GM19351 (cell line): ENCODE measurements around the gene ZNF785.

Source experiments
- ATAC-seq: cut with Tn5 transposase; IDR thresholded peaks from one replicate; pipeline ENCODE4 v1.9.1; 2021; ENCODE audit warnings: mild to moderate bottlenecking, moderate library complexity; ENCODE audit not compliant: unreplicated experiment

Gene ZNF785

DNA sequence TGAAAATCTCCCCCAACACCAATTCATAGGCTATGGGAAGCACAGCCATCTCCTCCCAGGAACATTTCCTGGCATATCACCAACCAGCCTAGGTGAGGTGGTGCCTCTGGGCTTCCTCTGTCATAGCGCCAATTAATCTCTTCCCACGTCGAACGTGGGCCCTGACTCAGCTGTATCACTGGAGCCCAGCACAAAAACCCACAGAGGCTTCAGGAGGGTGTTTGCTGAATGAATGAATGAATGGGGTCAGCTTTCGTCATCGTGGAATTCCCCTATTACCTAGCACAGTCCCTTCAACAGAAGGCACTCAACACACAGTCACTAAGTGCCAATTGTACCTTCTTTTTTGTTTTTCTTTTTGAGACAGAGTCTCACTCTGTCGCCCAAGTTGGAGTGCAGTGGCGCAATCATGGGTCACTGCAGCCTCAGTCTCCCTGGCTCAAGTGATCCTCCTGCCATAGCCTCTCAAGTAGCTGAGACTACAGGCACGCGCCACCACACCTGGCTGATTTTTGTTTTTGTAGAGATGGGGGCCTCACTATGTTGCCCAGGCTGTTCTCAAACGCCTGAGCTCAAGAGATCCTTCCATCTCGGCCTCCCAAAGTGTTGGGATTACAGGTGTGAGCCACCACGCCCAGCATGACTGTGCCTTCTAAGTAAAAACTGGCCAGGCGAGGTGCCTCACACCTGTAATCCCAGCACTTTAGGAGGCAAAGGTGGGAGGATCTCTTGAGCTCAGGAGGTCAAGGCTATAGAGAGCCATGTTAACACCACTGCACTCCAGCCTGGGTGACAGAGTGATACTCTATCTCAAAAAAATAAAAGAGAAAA lies 18.1 kb downstream of the ZNF785 start:
- no peak for ATAC-seq

DNA sequence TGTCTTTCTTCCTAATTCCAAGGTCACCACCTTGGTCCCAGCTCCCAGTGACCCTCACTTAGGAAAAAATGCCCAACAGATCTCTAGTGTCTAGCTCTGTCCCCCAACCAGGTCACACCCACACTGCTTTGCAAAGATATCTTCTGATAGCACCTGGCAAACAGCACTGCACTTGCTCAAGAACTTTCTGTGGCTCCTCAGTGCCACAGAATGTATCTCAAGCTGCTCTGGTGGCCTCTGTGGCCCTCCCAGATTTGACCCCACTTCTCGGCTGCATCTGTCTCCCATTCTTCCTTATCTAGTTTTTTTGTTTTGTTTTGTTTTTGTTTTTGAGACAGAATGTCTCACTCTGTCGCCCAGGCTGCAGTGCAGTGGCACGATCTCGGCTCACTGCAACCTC lies 19.0 kb downstream of the ZNF785 start:
- ATAC-seq = no peak

DNA sequence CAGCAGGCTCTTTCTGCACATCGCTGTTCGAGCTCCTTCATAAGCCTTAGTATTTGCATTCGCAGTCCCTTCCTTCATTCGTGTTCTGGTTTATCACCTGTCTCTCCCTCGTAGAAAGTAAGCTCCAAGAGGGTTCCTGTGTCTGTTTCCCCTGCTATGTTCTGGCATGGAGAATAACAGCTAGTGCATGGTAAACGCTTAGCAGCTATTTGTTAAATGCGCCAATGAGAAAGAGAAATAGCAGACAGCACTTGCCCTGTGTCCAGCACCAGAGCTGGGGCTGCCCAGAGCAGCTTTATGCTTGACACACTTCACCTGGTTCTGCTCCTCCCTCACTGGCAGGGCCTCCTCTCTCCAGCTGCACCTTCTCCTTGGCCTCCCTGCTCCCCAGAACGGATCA lies 19.5 kb downstream of the ZNF785 start:
- no peak for ATAC-seq

DNA sequence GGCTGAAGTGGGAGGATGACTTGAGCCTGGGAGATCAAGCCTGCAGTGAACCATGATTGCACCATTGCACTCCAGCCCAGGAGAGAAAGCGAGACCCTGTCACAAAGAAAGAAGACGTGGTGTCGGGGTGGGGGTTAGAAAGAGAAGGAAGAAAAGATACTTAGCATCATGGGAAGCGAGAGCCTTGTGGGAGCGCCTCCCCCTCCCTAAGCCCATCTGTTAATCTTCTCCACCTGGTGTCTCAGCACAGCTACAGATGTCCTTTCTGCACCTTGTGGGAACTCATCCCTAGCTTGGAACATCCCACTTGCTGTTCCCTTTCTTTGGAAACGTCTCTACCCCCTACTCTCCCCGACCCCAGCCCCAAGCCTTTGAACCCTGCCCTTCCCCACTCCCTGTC lies 20.0 kb downstream of the ZNF785 start:
- ATAC-seq = no peak

DNA sequence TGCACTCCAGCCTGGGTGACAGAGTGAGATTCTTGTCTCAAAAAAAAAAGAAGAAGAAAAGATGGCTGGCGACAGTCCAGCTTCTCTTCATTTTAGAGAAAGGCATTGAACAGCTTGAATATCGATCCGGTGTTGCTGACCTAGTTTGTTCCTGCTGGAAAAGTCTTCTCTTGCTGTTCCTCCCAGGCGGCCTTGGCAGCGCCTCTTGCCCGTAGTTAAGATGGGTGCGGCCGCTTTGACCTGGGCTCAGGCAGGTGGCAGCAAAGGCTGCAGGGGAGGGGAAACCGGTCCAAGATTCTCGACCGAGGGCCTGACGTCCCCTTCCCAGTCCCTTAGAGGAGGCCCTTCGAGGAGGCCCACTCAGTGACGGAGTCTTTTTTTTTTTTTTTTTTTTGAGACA lies 23.5 kb downstream of the ZNF785 start:
- ATAC-seq = no peak

DNA sequence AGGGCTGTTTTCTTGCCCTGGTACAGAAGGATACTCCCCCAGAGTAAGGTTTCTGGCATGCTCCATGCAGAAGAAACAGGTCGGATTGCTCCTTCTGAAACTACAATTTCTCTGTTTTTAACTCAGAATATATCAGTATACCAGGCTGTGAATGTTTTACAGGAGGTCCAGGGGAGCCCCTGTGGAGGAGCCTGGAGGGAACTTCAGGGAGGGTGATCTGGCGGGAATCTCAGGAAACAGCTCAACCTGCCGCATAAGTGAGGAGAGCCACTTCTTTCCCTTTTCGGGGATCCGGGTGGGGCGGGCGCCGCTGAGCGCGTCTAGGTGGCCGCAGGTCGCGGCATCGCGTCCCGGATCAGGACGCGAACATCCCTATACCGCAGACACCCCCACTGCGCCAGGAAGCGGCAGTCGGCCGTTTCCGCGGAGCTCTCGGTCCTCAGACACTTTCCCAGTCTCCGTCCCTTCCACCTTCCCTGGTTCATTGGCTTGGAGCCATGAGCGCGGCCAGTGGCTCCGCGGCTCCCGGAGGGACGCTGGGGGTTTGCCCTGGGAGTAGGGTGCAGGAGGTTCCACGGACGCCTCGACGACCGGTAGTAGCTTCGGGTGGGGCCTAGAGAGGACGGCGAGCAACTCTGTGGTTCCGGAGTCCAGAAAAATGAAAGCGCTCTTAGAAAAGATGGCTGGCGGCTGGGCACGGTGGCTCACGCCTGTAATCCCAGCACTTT lies 24.2 kb downstream of the ZNF785 start:
- no peak for ATAC-seq

DNA sequence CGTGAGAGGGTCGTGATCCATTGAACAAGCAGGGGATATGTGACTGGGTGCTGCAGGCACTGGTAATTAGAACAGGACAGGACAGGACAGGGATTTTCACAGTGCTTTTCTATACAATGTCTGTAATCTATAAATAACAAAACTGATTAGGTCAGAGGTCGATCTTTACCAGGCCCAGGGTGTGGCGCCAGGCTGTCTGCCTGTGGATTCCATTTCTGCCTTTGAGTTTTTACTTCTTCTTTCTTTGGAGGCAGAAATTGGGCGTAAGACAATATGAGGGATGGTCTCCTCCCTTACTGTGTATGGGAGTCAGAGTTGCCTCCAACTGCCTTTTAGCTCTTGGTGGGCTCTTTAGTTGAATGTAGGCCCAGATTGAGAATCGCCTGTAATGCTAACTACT lies 25.8 kb downstream of the ZNF785 start:
- ATAC-seq = no peak

DNA sequence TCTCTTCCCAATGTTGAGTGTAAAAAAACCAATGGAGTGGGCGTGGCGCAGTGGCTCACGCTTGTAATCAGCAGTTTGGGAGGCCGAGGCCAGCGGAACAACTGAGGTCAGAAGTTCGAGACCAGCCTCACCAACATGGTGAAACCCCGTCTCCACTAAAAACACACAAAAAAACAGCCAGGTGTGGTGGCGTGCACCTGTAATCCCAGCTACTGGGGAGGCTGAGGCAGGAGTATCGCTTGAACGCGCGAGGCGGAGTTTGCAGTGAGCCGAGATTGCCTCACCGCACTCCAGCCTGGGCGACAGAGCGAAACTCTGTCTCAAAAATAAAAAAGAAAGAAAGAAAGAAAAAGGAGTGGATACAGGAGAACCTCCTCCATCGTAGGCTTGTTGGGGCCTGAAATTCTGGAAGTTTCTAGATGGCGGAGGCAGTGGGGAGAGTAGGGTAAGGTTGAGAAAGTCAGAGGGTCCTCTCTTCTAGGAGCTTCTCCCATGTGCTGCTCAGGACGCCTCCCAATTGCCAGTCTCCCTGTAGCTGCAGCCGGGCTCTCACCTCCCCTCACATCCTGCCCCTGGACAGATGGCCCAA lies 26.6 kb downstream of the ZNF785 start:
- no peak for ATAC-seq

DNA sequence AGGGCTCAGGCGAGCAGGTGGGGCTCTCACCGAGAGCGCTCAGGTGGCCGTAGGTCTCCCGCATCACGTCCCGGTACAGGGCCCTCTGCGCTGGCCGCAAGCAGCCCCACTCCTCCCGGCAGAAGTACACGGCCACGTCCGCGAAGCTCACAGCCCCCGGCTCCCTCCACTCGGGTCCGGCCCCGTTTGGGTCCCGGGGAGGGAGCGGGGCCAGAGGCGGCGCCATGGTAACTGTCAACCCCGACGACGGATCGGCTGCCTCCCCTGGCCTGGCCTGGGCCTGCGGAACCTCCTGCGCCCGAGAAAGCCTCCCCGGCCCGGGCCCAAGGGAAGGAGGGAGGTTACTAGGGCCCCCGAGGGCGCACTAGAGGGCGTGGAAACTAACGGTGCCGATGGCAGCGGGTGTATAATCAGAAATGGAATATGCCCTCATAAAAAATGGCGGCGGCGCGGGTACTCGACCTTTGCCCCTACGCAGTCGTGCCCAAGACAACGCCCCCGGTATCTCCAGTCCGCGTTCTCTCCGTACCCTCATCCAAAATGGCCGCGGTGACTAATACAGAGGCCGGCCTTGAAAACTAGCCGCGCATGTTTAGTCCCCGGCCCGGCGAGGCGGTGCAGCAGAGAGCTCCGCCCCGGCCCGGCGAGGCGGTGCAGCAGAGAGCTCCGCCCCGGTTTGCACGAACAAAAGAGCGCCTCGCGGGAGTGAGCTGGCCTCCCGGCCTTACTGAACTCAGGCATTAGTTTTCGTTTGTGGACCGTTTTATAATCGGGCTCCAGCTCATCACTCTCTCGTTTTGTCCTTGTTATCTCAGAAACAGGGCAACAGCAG lies 27.3 kb downstream of the ZNF785 start, which contains the start of gene ZNF764:
ZNF764 (minus strand) TSS at position 418 of the 832 bp plus-strand sequence; CDS start at position 226, 192 bp downstream.
- peak; percentile 95 for ATAC-seq

DNA sequence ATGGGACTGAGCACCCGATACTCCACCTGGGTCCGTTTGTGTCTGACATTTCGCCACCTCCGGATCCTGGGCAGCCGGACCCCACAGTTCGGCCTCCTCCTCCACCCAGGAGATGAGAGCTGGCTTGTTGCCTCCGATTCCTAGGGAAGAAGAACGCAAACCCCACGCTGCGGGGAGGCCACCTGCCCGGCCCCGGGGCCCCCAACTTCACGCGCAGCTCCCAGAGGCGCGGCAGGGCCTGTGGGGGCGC lies 27.9 kb downstream of the ZNF785 start:
- ATAC-seq = no peak

DNA sequence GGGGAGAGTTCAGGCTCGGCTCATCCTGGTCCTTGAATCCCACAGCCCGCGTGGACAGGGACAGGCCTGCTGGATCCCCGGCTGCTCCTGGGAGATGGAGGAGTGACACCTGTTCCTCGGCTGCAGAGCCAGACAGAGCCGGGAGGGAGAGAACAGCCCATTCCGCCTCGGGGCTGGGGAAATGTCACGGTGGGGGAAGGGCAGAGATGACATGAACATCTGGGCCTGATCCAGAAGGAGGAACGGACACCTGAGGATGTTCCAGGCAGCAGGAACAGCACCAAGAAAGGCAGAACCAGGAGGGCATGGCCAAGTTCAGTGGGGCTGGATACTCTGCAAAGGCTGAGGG lies 29.4 kb downstream of the ZNF785 start:
- no peak for ATAC-seq

DNA sequence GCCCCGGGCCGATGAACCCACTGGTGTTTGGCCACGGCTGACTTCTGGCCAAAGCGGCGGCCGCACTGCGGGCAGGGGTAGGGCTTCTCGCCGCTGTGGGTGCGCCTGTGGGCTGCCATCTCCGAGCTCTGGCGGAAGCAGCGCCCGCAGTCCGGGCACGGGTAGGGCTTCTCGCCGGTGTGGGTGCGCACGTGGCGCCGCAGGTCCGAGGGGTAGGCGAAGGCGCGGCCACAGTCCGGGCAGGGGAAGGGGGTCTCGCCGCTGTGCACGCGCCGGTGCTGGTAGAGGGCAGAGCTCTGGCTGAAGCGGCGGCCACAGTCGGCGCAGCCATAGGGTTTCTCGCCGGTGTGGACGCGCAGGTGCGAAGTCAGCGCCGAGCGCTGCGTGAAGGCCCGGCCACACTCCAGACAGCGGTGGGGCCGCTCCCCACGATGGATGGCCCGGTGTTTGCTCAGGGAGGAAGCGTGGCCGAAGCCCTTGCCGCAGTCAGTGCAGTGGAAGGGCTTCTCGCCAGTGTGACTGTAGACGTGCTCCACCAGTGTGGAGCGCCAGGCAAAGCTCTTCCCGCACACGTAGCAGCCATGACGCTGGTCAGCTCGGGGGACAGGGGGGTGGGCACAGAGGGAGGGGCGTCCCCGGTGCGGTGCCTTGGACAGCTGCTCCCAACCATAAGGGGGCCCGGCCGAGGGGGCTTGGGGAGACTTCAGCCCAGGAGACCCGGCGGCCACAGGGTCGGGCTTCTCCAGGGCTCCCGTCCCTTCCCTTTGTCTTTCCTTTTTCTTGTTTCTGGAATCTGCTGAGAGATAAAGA lies 30.0 kb downstream of the ZNF785 start:
- no peak for ATAC-seq

DNA sequence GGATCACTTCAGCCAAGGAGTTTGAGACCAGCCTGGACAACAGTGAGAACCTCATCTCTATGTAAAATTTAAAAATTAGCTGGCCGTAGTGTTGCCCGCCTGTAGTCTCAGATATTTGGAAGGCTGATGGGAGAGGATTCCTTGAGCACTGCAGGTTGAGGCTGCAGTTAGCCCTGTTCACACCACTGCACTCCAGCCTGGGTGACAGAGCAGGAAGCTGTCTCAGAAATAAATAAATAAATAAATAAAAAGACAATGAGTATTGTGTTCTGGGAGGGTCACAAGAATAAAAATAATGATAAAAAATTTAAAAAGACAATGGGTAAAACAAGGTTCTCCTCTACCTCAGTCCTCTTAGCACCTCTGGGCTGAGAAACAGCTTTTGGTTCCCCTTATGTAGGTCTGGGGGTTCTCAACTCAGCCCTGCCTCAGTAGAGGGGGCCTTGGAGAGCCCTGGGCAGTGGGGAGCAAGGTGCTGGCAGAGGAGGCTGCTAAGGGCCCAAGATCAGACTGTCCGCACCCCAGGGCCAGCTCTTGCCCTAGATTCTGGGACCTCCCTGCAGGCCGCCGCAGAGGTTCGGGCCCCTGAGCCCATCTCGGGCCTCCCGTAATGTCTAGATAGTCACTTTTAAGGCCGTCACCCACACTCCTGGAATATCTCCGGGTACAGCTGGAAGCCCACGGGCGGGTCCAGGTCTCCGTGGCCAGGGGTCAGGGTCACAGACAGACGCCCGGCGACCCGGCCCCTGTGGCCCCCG lies 30.8 kb downstream of the ZNF785 start:
- ATAC-seq = no peak

DNA sequence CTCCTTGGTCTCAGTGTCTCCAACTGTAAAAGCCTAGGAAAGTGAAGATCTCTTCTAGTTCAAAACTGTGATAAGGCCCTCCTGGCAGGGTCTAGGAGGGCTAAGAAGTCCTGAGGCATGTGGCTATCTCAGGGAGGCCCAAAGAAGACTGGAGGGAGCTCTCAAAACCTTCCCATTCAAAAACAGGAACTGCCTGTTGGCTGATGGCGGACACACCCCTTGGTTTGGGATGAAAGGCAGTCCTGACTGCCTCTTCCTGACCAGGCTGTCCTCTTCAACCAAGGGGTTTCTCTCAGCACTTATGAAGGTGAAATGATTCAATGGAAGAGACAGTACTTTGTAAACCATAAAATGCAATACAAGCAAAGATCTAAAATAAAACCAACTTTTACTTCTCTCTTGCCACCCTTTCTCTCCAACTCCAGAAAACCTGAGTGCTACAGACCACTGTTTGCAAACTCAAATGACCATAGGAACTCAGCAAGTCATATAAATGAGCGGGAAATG lies 32.1 kb downstream of the ZNF785 start:
- no peak for ATAC-seq

DNA sequence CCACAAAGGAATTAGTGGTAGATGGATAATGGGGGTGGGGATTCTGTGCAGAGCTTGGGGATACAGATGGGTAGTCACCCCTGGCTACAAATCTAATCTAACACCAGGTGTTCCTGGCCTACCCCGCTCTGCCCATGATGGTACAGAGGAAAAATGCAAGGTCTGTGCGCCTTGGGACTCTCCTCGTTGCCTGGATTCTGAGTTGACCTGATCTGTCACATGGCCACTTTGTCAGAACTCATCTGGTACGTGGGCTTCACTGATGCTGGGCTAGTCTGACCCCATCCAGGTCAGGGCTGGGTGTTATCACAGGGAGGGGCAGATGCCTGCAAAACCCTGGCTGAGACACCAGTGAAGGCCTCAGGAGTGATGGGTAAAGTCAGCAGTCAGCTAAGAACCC lies 32.5 kb downstream of the ZNF785 start:
- ATAC-seq = no peak

DNA sequence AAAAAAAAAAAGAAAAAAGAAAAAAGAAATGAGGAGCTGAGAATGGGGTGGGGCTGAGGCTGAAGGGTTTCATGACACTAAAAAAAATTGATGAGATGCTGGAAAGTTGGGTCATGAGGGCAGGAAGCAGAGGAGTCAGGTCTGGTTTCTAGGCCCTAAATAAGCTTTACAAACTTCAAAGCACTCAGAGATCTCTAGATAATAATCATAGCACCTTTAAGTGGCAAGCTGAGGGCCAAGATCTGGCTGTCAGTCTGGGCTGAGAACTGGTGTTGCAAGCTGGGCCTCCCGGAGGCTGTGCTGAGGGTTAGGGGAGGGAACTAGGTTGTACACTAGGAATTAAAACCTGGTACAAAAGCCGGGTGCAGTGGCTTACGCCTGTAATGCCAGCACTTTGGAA lies 33.7 kb downstream of the ZNF785 start:
- no peak for ATAC-seq

DNA sequence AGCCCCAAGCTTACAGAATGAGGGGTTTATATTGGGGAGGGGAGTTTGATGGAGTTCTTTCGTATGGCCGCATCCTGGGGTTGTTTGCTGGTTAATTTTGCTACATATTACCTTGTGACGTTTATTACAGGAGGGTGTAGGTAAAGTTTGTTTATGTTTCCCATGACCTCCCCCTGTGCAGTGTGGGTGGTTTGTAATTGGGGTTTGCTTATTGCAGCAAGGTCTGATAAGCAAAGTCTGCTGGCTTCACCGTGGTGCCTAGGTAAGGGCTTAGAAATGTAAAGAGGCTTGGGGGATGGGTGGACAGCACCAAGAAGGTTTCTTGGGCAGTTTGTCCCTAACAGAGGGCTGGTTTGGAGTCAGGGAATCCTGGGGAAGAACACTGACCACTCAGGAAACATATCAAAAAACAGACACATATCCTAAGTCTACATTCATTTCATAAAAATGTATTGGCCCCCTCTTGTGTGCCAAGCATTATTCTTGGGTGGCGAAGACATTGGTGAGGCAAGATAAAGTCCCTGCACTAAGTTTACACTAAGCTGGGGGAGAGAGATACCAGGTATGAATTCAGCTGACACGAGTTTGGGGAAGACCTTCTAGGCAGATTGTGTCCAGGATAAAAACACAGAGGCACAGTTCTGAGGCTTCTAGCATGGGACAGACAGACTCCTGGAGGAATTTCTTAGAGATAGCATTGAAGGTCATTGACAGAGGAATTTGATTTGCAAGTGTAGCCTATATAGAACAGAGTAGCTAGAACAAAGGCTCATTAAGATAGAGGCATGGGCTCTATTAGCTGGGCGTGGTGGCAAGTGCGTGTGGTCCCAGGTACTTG lies 36.9 kb downstream of the ZNF785 start:
- ATAC-seq = no peak

DNA sequence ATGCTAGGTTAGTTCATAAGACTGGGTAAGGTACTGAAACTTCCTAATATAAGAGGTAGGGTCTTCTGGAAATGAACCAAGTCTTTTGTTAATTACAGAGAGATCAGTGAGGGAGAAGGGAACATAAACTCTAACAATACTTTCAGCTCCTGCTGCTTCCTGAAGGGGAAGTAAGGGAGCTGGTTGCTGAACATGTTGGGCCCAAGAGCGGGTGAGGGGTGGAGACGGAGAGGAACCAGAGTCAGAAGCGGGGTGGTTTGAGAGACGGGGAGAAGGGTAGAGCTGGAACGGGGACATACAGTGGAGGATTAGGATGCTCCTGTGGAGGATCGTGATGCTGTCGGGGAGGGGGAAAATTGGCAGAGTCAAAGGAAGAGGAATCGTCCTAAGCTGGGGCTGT lies 39.4 kb downstream of the ZNF785 start:
- ATAC-seq = no peak

DNA sequence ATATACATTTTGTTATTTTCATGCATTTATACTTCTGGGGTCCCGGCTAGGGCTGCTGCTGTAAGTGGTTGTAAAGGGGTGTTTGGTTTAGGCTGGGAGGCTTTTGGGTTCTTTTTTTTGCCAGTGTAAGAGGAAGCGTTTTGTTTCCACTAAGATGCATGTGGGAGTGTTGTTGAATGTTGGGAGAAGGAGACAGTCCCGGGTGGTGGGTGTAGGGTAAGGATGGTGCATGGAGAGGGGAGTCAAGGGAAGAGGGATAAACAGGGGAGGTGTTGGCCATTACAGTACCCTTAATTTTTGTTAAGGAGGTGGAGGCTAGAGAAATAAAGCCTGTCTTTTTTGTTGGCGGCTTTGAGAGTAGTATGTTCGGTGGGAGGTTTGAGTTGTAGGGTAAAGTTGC lies 42.4 kb downstream of the ZNF785 start:
- no peak for ATAC-seq
